ENCODE results near the gene PADI6.
A peak's percentile ranks its signal among the peaks of the same experiment; 100 is the strongest.

The PADI6 gene

GRCh38 chr1:17438318-17439249, 66.6 kb downstream of the PADI6 start:
- no peaks in the 10 kb centered on the region for H3K9me2 ChIP-seq (replicated peaks; ENCODE audit: control insufficient read depth, low read length)
- H3F3A ChIP-seq (ENCODE audit: control insufficient read depth, insufficient read depth), result peaks cover 16% of the 10 kb centered on the region
- no peak for TF ChIP-seq CTCF (IDR thresholded peaks at IDR 0.05; ENCODE audit: low read depth, low read length, poor library complexity, severe bottlenecking)
- TF ChIP-seq EZH2phosphoT487 (IDR thresholded peaks at IDR 0.05; ENCODE audit: borderline replicate concordance, low read length), result no peak
- H3K27ac ChIP-seq (ENCODE audit: low read depth, low read length), result peak overlapping the region; percentile 99
- H3K4me2 ChIP-seq (ENCODE audit: low read length), result peak overlapping the region; percentile 76
- peaks cover 57% of the 10 kb centered on the region for H3K4me1 ChIP-seq (ENCODE audit: control insufficient read depth, low read length)
- peak overlapping the region; percentile 97 for H3K4me3 ChIP-seq (ENCODE audit: low read length)
- H3K79me2 ChIP-seq (ENCODE audit: control insufficient read depth, low read length), result peaks cover 55% of the 10 kb centered on the region
- H3K27me3 ChIP-seq (ENCODE audit: control insufficient read depth, low read length), result peaks cover 14% of the 10 kb centered on the region
- peaks cover 38% of the 10 kb centered on the region for H4K20me1 ChIP-seq (ENCODE audit: control insufficient read depth, insufficient read depth, low read depth, low read length)
- peaks cover 48% of the 10 kb centered on the region for H3K36me3 ChIP-seq (ENCODE audit: control insufficient read depth, low read length)
- H3K9me3 ChIP-seq (ENCODE audit: control insufficient read depth, insufficient read depth, low read length), result no peaks in the 10 kb centered on the region

GRCh38 chr1:17439250-17440073, 67.5 kb downstream of the PADI6 start, which contains the start of gene RCC2:
TSS of gene RCC2 (minus strand) at chr1:17439677. CDS start at chr1:17438514, 1,163 bp downstream.
- Histone ChIP-seq H3K4me2 (ENCODE audit: low read length) (peak within 1 kb of the TSS; percentile 89), H4K20me1 (ENCODE audit: control insufficient read depth, insufficient read depth, low read depth, low read length) (peaks cover 29% of the 10 kb centered on the region), H3K27me3 (ENCODE audit: control insufficient read depth, low read length) (peaks cover 14% of the 10 kb centered on the region), H3F3A (ENCODE audit: control insufficient read depth, insufficient read depth) (peaks cover 12% of the 10 kb centered on the region), H3K79me2 (ENCODE audit: control insufficient read depth, low read length) (peaks cover 46% of the 10 kb centered on the region), H3K36me3 (ENCODE audit: control insufficient read depth, low read length) (peaks cover 40% of the 10 kb centered on the region), H3K27ac (ENCODE audit: low read depth, low read length) (peak within 1 kb of the TSS; percentile 99), H3K9me2 (replicated peaks; ENCODE audit: control insufficient read depth, low read length) (no peaks in the 10 kb centered on the region), H3K4me1 (ENCODE audit: control insufficient read depth, low read length) (peaks cover 48% of the 10 kb centered on the region), H3K4me3 (ENCODE audit: low read length) (peak within 1 kb of the TSS; percentile 97), H3K9me3 (ENCODE audit: control insufficient read depth, insufficient read depth, low read length) (no peaks in the 10 kb centered on the region)
- TF ChIP-seq CTCF (IDR thresholded peaks at IDR 0.05; ENCODE audit: low read depth, low read length, poor library complexity, severe bottlenecking) (no peak), EZH2phosphoT487 (IDR thresholded peaks at IDR 0.05; ENCODE audit: borderline replicate concordance, low read length) (no peak)

GRCh38 chr1:17440074-17440826, 68.3 kb downstream of the PADI6 start:
- peaks cover 38% of the 10 kb centered on the region for H3K79me2 ChIP-seq (ENCODE audit: control insufficient read depth, low read length)
- H3K27me3 ChIP-seq (ENCODE audit: control insufficient read depth, low read length), result peaks cover 14% of the 10 kb centered on the region
- H3K4me1 ChIP-seq (ENCODE audit: control insufficient read depth, low read length), result peaks cover 40% of the 10 kb centered on the region
- peak overlapping the region; percentile 89 for H3K4me2 ChIP-seq (ENCODE audit: low read length)
- peaks cover 21% of the 10 kb centered on the region for H4K20me1 ChIP-seq (ENCODE audit: control insufficient read depth, insufficient read depth, low read depth, low read length)
- peak overlapping the region; percentile 23; the same call in 1 of the 2 replicates for H3K27ac ChIP-seq (ENCODE audit: low read depth, low read length)
- H3K36me3 ChIP-seq (ENCODE audit: control insufficient read depth, low read length), result peaks cover 32% of the 10 kb centered on the region
- H3K9me3 ChIP-seq (ENCODE audit: control insufficient read depth, insufficient read depth, low read length), result no peaks in the 10 kb centered on the region
- TF ChIP-seq CTCF (IDR thresholded peaks at IDR 0.05; ENCODE audit: low read depth, low read length, poor library complexity, severe bottlenecking), result no peak
- TF ChIP-seq EZH2phosphoT487 (IDR thresholded peaks at IDR 0.05; ENCODE audit: borderline replicate concordance, low read length), result no peak
- peak overlapping the region; percentile 82 for H3K4me3 ChIP-seq (ENCODE audit: low read length)
- no peaks in the 10 kb centered on the region for H3K9me2 ChIP-seq (replicated peaks; ENCODE audit: control insufficient read depth, low read length)
- peaks cover 12% of the 10 kb centered on the region for H3F3A ChIP-seq (ENCODE audit: control insufficient read depth, insufficient read depth)
